Ovary (tissue), 9 donors: ENCODE data around the gene NAPB. TPM values are rescaled to one million over a fixed set of nuclear protein-coding genes. Genes with fewer than 3 reads are reported as not detected.

Experiments
- DNase-seq, 5 donors: peaks; one replicate each; pipeline ENCODE4 v3.0.0-alpha.2; 2019 to 2020
- H3K27ac ChIP-seq, 2 donors: fragments of 200-600 bp; one replicate each; pipeline versions ENCODE4 v1.5.1 to v1.8.0; 2019 to 2022
- H3K27me3 ChIP-seq: fragments of 200-600 bp; one replicate; pipeline ENCODE4 v1.8.0; 2022
- H3K36me3 ChIP-seq: fragments of 200-600 bp; sonication (generic); one replicate; pipeline ENCODE4 v1.5.1; 2019
- H3K4me1 ChIP-seq: one replicate; pipeline ENCODE4 v1.8.1; 2013; ENCODE audit warnings: mild to moderate bottlenecking, moderate library complexity; ENCODE audit not compliant: insufficient read depth
- H3K4me3 ChIP-seq: fragments of 200-600 bp; sonication (generic); one replicate; pipeline ENCODE4 v1.5.1; 2017
- H3K9me3 ChIP-seq, 2 donors: fragments of 200-600 bp in 1 of 2; sonication (generic) in 1 of 2; one replicate each; pipeline versions ENCODE4 v1.5.1 to v1.8.1; 2013 to 2019; ENCODE audit warnings: mild to moderate bottlenecking in 1 of 2, moderate library complexity in 1 of 2
- EP300 ChIP-seq: sonication (generic); formaldehyde crosslinking; IDR thresholded peaks from one replicate; pipeline ENCODE4 v1.6.1; 2017; ENCODE audit warnings: antibody characterized with exemption
- POLR2A ChIP-seq: fragments of 450-650 bp; IDR thresholded peaks from one replicate; pipeline ENCODE4 v1.6.1; 2017; ENCODE audit warnings: antibody characterized with exemption, mild to moderate bottlenecking, moderate library complexity
- WGBS, 3 donors: extraction: QIAGEN DNeasy Blood & Tissue Kit in 1 of 3; methylation state at CpG; one replicate each; pipeline versions ENCODE4 v1.1.5 to v1.1.7; 2013 to 2017; 5-methylcytosine and 5-hydroxymethylcytosine counted together
- intact Hi-C, 4 donors: fragments of 100-400 bp; cut with DNase I; formaldehyde crosslinking; loops; one replicate each; pipeline versions ENCODE4 v1.11.0 to v1.15.1; 2022 to 2023
- polyA plus RNA-seq, 2 donors: library from polyadenylated mRNA; stranded (reverse); fragments of 200-250 nt in 1 of 2; fragments of 350-450 nt in 1 of 2; fragmentation: Illumina TruSeq in 1 of 2; extraction: RNeasy Lipid Tissue Mini Kit (QIAGEN cat#74804) in 1 of 2; gene quantifications; one replicate each; pipeline ENCODE4 v1.2.3, GENCODE V29; 2013 to 2014
- total RNA-seq, 7 donors: library from RNA; depleted of rRNA in 2 of 7; stranded (reverse); fragments of >200 nt in 2 of 7; fragmentation: NEBNext Ultra II Directional in 3 of 7; extraction: Animal tissue kit (Norgen Biotek cat#: 25700) in 3 of 7; gene quantifications; one replicate each; pipeline versions ENCODE4 v1.1.0 to v1.2.4, GENCODE V29; 2016 to 2023
- TF ChIP-seq, protein P1 (sequence below), 3 donors: fragments of 450-650 bp in 2 of 3; fragments of 200-600 bp in 1 of 3; IDR thresholded peaks; one replicate each; pipeline versions ENCODE4 v1.5.1 to v1.8.0; 2016 to 2022; ENCODE audit warnings: antibody characterized with exemption in 3 of 3, mild to moderate bottlenecking in 1 of 3
- donor health status: DM: no; HTN: no; CAD: no; lungs with moderate emphysema.
- donor health status: DM: no; HTN: no; CAD: no.
- donor health status: Bipolar disorder and iron deficiency.
- donor health status: DM: yes; HTN: yes; CAD: no.
- donor health status: DM: no; HTN: no; CAD: no.
- donor health status: DM: yes; HTN: yes; CAD: no.

NAPB gene
- total and polyA plus RNA-seq, 9 donors = 9.3 to 17.9 (median 12.9) TPM

DNA sequence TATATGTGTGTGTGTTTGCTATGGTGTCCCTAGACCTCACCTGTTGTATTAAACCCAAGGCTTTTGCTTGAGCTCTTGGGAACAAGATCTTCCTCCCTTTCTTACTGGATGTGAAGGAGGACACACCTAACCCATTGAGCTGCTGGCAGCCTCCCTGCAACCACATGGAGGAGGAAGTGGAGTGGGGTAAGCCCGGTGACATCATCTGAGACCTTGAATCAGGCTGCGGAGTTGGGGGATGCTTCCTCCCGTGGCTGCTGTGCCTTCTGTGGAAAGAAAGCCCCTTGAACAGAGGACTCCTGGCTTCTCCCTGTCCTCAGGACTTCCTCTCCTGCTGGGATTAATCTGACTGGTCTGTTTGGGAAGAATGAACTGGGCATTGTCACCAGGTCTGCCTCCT lies 28.1 kb upstream of the NAPB start:
- intact Hi-C loops = loop anchor here in 2 of 4 donors (10.0 kb wide), 2 partner anchors 155 to 545 kb away; partner anchors contain the start of gene CST9 (in 1 of the 2)
- Histone ChIP-seq H3K36me3 (no peaks in the 10 kb centered on the region), H3K4me3 (no peak overlapping the region), H3K4me1 (no peaks in the 10 kb centered on the region), H3K9me3 (no peaks in the 10 kb centered on the region), H3K27ac (no peak overlapping the region), H3K27me3 (no peaks in the 10 kb centered on the region)
- TF ChIP-seq EP300 (no peak), POLR2A (no peak)
- TF ChIP-seq, protein P1, sequence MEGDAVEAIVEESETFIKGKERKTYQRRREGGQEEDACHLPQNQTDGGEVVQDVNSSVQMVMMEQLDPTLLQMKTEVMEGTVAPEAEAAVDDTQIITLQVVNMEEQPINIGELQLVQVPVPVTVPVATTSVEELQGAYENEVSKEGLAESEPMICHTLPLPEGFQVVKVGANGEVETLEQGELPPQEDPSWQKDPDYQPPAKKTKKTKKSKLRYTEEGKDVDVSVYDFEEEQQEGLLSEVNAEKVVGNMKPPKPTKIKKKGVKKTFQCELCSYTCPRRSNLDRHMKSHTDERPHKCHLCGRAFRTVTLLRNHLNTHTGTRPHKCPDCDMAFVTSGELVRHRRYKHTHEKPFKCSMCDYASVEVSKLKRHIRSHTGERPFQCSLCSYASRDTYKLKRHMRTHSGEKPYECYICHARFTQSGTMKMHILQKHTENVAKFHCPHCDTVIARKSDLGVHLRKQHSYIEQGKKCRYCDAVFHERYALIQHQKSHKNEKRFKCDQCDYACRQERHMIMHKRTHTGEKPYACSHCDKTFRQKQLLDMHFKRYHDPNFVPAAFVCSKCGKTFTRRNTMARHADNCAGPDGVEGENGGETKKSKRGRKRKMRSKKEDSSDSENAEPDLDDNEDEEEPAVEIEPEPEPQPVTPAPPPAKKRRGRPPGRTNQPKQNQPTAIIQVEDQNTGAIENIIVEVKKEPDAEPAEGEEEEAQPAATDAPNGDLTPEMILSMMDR (IDR thresholded peaks at IDR 0.05) = no peak
- no peak for DNase-seq
- WGBS, 3 donors = 15 to 22% (median 17%) methylated on average over 3 of the region's 3 CpGs

DNA sequence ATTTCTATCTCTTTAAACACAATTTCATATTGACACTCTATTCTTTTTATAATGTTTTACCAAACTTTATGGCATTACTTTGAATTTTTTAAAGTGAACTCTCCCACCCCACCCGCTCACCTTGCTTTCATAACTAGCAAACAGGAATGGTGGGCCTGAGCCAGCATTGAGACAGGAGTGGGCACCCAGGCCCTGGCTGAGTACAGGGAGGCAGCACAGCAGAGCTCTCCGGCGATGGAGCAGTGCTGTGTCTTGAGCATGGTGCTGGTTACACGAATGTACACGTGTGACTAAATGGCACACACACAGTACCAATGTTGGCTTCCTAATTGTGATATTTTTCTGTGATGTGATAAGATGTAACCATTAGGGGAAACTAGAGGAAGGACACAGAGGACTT lies 26.9 kb upstream of the NAPB start:
- no peaks in the 10 kb centered on the region for H3K9me3 ChIP-seq
- H3K27me3 ChIP-seq = no peaks in the 10 kb centered on the region
- H3K4me1 ChIP-seq = no peaks in the 10 kb centered on the region
- no peak for DNase-seq
- no peak for TF ChIP-seq EP300
- intact Hi-C loops = loop anchor here in 2 of 4 donors (10.0 kb wide), 2 partner anchors 157 to 547 kb away; partner anchors contain the start of gene CST9 (in 1 of the 2)
- no peaks in the 10 kb centered on the region for H3K36me3 ChIP-seq
- no peak overlapping the region for H3K27ac ChIP-seq
- WGBS, 3 donors = 86 to 89% (median 88%) methylated on average over 5 of the region's 5 CpGs
- H3K4me3 ChIP-seq = no peak overlapping the region

DNA sequence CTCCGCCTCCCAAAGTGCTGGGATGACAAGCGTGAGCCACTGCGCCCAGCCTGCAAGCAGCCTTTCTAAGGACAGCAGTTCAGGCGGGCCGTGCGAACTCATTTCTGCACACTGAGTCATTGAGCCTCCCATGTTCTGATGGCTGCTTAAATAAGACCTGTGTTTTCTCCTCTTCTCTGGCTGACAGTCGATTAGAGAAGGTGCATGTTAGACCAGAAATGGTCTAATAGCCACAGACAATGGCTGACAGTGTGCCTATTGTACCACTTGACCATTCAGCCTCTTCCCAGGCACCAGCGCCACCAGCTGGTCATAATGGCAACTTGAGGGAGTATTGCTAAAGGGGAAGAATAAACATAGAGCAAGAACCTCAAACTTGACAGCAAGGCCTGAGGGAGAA lies 25.2 kb upstream of the NAPB start:
- H3K27me3 ChIP-seq = no peaks in the 10 kb centered on the region
- intact Hi-C loops = loop anchor here in 2 of 4 donors (10.0 kb wide), 2 partner anchors 158 to 548 kb away; partner anchors contain the start of gene CST9 (in 1 of the 2)
- peak in 4 of 5 donors; percentile 48 to 68 (median 54) for DNase-seq
- WGBS, 3 donors = 68 to 75% (median 74%) methylated on average over 8 of the region's 8 CpGs
- no peak overlapping the region for H3K27ac ChIP-seq
- H3K4me1 ChIP-seq = no peaks in the 10 kb centered on the region
- H3K4me3 ChIP-seq = no peak overlapping the region
- no peaks in the 10 kb centered on the region for H3K36me3 ChIP-seq
- no peaks in the 10 kb centered on the region for H3K9me3 ChIP-seq
- TF ChIP-seq, protein P1 (IDR thresholded peaks at IDR 0.05) = peak in 1 of 3 donors; percentile 22
- TF ChIP-seq POLR2A = no peak

DNA sequence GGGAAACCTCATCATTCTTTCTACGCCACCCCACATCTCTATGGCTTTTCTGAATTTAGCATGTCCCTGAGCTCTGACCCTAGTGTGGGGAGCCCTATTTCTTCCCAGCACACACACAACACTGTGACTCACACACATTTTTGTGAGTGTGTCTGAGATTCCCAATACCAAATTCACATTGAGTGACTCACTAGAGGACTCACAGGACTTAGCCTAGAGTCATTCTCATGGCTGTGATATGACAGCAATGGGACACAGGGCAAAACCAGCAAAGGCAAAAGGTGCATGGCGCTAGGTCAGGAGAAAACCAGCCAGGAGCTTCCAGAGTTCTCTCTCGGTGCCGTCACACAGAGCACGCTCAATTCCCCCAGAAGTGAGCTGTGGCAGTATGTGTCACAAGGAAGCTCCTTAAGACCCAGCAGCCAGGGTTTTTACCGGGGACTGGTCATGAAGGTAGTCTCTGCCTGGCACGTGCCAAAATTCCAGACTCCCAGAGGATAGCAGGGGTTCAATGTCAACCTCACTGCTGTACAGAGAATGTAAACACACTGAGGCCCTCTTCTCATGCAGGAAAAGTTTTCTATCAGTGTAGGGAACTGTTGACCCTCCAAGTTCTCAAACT lies 24.4 kb upstream of the NAPB start:
- Histone ChIP-seq H3K4me1 (no peaks in the 10 kb centered on the region), H3K27me3 (no peaks in the 10 kb centered on the region), H3K36me3 (no peaks in the 10 kb centered on the region), H3K4me3 (no peak overlapping the region), H3K9me3 (no peaks in the 10 kb centered on the region), H3K27ac (no peak overlapping the region)
- 67 to 81% (median 72%) methylated on average over 7 of the region's 7 CpGs for WGBS, 3 donors
- intact Hi-C loops = loop anchor here in 2 of 4 donors (10.0 kb wide), 2 partner anchors 159 to 549 kb away; partner anchors contain the start of gene CST9 (in 1 of the 2)
- TF ChIP-seq, protein P1 (IDR thresholded peaks at IDR 0.05) = no peak
- no peak for TF ChIP-seq POLR2A
- TF ChIP-seq EP300 = no peak
- no peak for DNase-seq

DNA sequence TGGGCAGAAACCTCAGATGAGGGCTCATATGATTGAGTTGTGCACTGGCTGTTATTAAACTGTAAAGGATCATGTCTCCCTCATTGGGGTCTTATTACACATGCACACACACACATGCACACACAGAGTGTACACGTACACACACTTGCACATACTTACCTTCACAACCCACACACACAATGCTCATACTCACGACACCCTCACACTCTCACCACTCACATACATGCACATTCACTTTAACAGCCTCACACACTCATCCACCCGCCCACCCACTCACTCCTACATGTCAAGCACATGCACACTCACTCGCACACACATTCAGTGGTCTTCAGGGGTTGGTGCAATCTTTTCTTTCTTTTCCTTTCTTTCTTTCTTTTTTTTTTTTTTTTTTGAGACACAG lies 23.6 kb upstream of the NAPB start:
- DNase-seq = no peak
- no peak overlapping the region for H3K27ac ChIP-seq
- no peaks in the 10 kb centered on the region for H3K36me3 ChIP-seq

More for the DNA sequence above, 23.6 kb upstream of the NAPB start:
- no peaks in the 10 kb centered on the region for H3K9me3 ChIP-seq
- TF ChIP-seq EP300 (no peak), POLR2A (no peak)
- TF ChIP-seq, protein P1 (IDR thresholded peaks at IDR 0.05) = no peak
- no peaks in the 10 kb centered on the region for H3K4me1 ChIP-seq
- no peak overlapping the region for H3K4me3 ChIP-seq
- WGBS, 3 donors = 80 to 82% (median 80%) methylated on average over 4 of the region's 4 CpGs
- intact Hi-C loops = loop anchor here in 2 of 4 donors (5.0 to 10.0 kb wide), 3 partner anchors 160 to 552 kb away; partner anchors contain the start of gene CST9 (in 1 of the 2)
- H3K27me3 ChIP-seq = no peaks in the 10 kb centered on the region
